ENCODE data around the gene TAOK1.

DNA sequence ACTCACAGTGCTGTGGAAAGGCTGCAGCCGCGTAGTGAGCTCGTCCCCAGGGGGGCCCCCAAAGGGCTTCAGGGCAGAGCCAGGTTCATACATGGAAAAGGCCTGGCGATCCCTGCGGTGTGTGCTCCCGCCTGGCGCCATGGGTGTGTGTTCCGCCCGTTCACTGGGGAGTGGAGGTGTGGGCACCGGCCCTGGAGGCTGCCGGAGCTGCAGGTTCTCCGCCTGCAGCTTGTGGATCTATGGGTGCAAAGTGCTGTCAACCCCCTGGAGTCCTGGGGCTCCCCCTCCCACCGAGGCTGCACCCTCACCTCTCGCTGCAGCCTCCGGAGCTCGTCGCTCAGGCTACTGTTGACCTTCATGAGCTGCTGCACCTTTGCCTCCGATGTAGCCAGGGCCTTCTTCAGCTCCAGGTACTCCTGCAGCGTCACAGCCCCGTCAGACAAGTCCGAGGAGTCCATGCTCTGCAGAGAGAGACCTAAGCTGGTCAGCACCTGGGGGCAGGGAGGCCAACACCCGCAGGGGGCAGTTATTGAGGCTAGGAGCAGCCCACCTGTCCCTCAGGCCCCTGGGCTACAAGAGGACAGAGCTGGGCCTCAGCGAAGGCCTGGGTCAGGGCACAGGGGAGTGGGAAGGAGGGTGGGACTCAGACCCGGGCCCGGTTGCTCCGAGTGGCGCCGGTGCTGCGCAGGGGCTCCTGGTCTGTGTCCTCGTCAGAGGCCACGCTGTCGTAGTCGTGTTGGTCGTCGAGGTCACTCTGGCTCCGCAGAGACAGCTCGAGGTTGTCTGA is 186.2 kb downstream of the TAOK1 start:
- TF ChIP-seq, protein P1, sequence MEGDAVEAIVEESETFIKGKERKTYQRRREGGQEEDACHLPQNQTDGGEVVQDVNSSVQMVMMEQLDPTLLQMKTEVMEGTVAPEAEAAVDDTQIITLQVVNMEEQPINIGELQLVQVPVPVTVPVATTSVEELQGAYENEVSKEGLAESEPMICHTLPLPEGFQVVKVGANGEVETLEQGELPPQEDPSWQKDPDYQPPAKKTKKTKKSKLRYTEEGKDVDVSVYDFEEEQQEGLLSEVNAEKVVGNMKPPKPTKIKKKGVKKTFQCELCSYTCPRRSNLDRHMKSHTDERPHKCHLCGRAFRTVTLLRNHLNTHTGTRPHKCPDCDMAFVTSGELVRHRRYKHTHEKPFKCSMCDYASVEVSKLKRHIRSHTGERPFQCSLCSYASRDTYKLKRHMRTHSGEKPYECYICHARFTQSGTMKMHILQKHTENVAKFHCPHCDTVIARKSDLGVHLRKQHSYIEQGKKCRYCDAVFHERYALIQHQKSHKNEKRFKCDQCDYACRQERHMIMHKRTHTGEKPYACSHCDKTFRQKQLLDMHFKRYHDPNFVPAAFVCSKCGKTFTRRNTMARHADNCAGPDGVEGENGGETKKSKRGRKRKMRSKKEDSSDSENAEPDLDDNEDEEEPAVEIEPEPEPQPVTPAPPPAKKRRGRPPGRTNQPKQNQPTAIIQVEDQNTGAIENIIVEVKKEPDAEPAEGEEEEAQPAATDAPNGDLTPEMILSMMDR (IDR thresholded peaks at IDR 0.05), result no peak
- TF ChIP-seq JUN (CRISPR knock-in tag; IDR thresholded peaks at IDR 0.05) (no peak), OVOL2 (CRISPR knock-in tag; IDR thresholded peaks at IDR 0.05; ENCODE audit: borderline replicate concordance) (no peak), NFYB (CRISPR knock-in tag; conservative IDR thresholded peaks at IDR 0.05; ENCODE audit: low read depth) (no peak), ZNF396 (CRISPR knock-in tag; IDR thresholded peaks at IDR 0.05; ENCODE audit: borderline replicate concordance) (no peak), ZNF423 (CRISPR knock-in tag; IDR thresholded peaks at IDR 0.05) (no peak), CBFB (CRISPR knock-in tag; IDR thresholded peaks at IDR 0.05; ENCODE audit: low read depth) (no peak), HMGA2 (CRISPR knock-in tag; IDR thresholded peaks at IDR 0.05) (no peak), TCF7 (CRISPR knock-in tag; IDR thresholded peaks at IDR 0.05; ENCODE audit: low read depth) (no peak), GRHL2 (CRISPR knock-in tag; IDR thresholded peaks at IDR 0.05; ENCODE audit: insufficient replicate concordance, severe bottlenecking) (no peak)
- TF ChIP-seq, protein P2, sequence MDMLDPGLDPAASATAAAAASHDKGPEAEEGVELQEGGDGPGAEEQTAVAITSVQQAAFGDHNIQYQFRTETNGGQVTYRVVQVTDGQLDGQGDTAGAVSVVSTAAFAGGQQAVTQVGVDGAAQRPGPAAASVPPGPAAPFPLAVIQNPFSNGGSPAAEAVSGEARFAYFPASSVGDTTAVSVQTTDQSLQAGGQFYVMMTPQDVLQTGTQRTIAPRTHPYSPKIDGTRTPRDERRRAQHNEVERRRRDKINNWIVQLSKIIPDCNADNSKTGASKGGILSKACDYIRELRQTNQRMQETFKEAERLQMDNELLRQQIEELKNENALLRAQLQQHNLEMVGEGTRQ (CRISPR knock-in tag; IDR thresholded peaks at IDR 0.05), result no peak
- TF ChIP-seq, protein P3, sequence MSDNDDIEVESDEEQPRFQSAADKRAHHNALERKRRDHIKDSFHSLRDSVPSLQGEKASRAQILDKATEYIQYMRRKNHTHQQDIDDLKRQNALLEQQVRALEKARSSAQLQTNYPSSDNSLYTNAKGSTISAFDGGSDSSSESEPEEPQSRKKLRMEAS (CRISPR knock-in tag; IDR thresholded peaks at IDR 0.05), result no peak
- TF ChIP-seq, protein P4, sequence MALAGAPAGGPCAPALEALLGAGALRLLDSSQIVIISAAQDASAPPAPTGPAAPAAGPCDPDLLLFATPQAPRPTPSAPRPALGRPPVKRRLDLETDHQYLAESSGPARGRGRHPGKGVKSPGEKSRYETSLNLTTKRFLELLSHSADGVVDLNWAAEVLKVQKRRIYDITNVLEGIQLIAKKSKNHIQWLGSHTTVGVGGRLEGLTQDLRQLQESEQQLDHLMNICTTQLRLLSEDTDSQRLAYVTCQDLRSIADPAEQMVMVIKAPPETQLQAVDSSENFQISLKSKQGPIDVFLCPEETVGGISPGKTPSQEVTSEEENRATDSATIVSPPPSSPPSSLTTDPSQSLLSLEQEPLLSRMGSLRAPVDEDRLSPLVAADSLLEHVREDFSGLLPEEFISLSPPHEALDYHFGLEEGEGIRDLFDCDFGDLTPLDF (CRISPR knock-in tag; IDR thresholded peaks at IDR 0.05), result no peak
- TF ChIP-seq, protein P5, sequence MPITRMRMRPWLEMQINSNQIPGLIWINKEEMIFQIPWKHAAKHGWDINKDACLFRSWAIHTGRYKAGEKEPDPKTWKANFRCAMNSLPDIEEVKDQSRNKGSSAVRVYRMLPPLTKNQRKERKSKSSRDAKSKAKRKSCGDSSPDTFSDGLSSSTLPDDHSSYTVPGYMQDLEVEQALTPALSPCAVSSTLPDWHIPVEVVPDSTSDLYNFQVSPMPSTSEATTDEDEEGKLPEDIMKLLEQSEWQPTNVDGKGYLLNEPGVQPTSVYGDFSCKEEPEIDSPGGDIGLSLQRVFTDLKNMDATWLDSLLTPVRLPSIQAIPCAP (CRISPR knock-in tag; IDR thresholded peaks at IDR 0.05), result no peak
